Esophagus muscularis mucosa (tissue), 3 donors: ENCODE measurements around the gene TLR8.

Experiments used
- POLR2AphosphoS5 ChIP-seq, 2 donors: sonication (generic); formaldehyde crosslinking; IDR thresholded peaks; one replicate each; pipeline ENCODE4 v1.6.1; 2017; ENCODE audit warnings: antibody characterized with exemption in 2 of 2
- TF ChIP-seq, protein P1 (sequence below), 3 experiments: fragments of 200-600 bp in 2 of 3; fragments of 450-650 bp in 1 of 3; sonication (generic) in 2 of 3; IDR thresholded peaks; one replicate each; pipeline ENCODE4 v1.5.1; 2017 to 2019; ENCODE audit warnings: antibody characterized with exemption in 3 of 3, mild to moderate bottlenecking in 2 of 3, moderate library complexity in 1 of 3

DNA sequence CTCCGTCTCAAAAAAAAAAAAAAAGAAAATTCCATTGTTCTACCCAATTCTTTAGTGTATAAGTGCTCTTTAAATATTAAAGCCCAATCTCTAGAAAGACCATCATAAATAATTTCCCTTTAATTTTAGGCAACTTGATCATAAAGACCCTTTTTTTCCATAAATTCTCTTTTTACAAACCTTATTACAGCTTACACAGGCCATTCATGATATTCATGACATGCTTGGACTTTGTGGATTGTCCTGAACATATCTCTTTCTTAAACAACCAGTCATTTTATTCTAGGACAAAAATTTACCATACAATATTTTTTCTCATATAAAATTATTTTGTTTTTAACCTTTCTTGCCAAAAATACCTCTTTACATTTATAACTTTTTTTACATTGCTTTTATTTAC, 30.5 kb downstream of the TLR8 start:
- TF ChIP-seq, protein P1, sequence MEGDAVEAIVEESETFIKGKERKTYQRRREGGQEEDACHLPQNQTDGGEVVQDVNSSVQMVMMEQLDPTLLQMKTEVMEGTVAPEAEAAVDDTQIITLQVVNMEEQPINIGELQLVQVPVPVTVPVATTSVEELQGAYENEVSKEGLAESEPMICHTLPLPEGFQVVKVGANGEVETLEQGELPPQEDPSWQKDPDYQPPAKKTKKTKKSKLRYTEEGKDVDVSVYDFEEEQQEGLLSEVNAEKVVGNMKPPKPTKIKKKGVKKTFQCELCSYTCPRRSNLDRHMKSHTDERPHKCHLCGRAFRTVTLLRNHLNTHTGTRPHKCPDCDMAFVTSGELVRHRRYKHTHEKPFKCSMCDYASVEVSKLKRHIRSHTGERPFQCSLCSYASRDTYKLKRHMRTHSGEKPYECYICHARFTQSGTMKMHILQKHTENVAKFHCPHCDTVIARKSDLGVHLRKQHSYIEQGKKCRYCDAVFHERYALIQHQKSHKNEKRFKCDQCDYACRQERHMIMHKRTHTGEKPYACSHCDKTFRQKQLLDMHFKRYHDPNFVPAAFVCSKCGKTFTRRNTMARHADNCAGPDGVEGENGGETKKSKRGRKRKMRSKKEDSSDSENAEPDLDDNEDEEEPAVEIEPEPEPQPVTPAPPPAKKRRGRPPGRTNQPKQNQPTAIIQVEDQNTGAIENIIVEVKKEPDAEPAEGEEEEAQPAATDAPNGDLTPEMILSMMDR (IDR thresholded peaks at IDR 0.05): no peak
- TF ChIP-seq POLR2AphosphoS5 (IDR thresholded peaks at IDR 0.05): no peak
